ENCODE measurements around the gene CPT2.

GRCh38 chr1:53163291-53163768 lies 33.3 kb upstream of the CPT2 start:
- TF ChIP-seq CTBP1 (IDR thresholded peaks at IDR 0.05; ENCODE audit: borderline replicate concordance) (no peak), BHLHE40 (IDR thresholded peaks at IDR 0.05; ENCODE audit: borderline replicate concordance) (no peak), TARDBP (IDR thresholded peaks at IDR 0.05) (no peak), SUZ12 (IDR thresholded peaks at IDR 0.05) (no peak)
